ENCODE data around the gene BICDL2.
A peak's percentile ranks its signal among the peaks of the same experiment; 100 is the strongest.

The BICDL2 gene

DNA sequence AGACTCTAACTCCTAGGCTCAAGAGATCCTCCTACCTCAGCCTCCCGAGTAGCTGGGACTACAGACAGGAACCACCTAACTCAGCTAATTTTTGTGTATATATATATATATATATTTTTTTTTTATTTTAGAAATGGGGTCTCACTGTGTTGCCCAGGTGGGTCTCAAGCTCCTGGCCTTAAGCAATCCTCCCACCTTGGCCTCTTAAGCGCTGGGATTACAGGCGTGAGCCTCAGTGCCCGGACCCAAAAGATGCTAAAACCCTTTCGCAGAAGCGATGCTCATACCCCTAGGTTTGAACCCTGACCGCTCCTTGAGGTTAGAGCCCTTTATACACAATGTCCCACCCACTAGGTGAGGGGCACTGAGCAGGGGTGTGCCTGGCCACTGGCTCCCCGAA is 26.2 kb downstream of the BICDL2 start:
- Histone ChIP-seq H3K27ac (ENCODE audit: low read length) (no peak overlapping the region), H3K36me3 (ENCODE audit: insufficient read depth, low read depth, low read length) (peaks cover 13% of the 10 kb centered on the region), H3K9me3 (ENCODE audit: insufficient read depth, low read depth, low read length) (no peaks in the 10 kb centered on the region), H3K4me1 (ENCODE audit: insufficient read depth, low read length) (peaks cover 45% of the 10 kb centered on the region), H3K27me3 (ENCODE audit: insufficient read depth, low read length) (peaks cover 39% of the 10 kb centered on the region), H3K4me3 (ENCODE audit: low read length) (no peak overlapping the region), H3K9ac (ENCODE audit: low read depth, low read length) (peak overlapping the region; percentile 83; the same call in 1 of the 2 replicates)

- Histone ChIP-seq H3K9ac (ENCODE audit: low read depth, low read length) (peak overlapping the region; percentile 83), H3K27me3 (ENCODE audit: insufficient read depth, low read length) (peaks cover 42% of the 10 kb centered on the region), H3K4me1 (ENCODE audit: insufficient read depth, low read length) (peaks cover 42% of the 10 kb centered on the region)
These were observed 27.0 kb downstream of the BICDL2 start for GRCh38 chr16:3009568-3010390.

GRCh38 chr16:3008690-3009037 is 28.1 kb downstream of the BICDL2 start:
- Histone ChIP-seq H3K4me3 (ENCODE audit: low read length) (peak overlapping the region; percentile 63), H3K36me3 (ENCODE audit: insufficient read depth, low read depth, low read length) (no peaks in the 10 kb centered on the region), H3K27me3 (ENCODE audit: insufficient read depth, low read length) (peaks cover 39% of the 10 kb centered on the region), H3K27ac (ENCODE audit: low read length) (peak overlapping the region; percentile 94), H3K9me3 (ENCODE audit: insufficient read depth, low read depth, low read length) (no peaks in the 10 kb centered on the region), H3K4me1 (ENCODE audit: insufficient read depth, low read length) (peaks cover 37% of the 10 kb centered on the region), H3K9ac (ENCODE audit: low read depth, low read length) (peak overlapping the region; percentile 83)

More at GRCh38 chr16:3009568-3010390, 27.0 kb downstream of the BICDL2 start:
- H3K4me3 ChIP-seq (ENCODE audit: low read length), result peak overlapping the region; percentile 63; the same call in 1 of the 2 replicates
- H3K9me3 ChIP-seq (ENCODE audit: insufficient read depth, low read depth, low read length), result no peaks in the 10 kb centered on the region
- peak overlapping the region; percentile 94 for H3K27ac ChIP-seq (ENCODE audit: low read length)
- H3K36me3 ChIP-seq (ENCODE audit: insufficient read depth, low read depth, low read length), result peaks cover 6% of the 10 kb centered on the region

DNA sequence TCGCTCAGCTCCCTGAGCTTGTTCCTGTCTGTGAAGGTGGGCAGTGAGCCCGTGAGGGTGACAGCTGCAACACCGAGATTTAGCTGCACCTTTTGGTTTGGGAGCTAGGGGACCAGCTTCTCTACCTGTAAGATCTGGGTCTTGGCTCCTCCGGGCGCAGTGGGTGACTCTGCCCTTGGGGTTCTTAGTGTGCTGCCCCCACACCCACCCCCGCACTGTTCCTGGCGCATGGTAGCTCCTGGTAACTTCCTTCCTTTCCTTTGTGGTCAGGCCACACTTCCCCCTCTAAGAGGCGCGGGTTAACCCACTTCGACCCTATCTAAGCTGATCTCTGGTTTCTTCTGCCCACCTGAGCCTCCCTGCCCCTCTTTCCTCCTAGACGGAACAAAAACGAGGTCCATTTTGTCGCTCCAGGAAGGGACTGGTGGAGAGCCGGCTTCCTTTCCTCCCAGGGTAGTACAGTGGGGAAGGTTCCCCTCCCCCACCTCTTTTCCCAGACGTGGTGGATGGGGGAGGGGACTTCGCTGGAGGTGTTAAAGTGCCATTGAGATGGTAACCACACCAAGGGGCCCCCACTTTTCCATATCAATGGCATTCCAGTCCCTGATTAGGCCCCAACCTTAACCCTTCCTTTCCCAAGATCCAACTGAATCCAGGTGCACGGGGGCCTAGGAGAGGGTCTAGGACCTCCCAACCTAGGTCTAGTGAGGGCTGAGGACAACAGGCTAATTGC is 28.6 kb downstream of the BICDL2 start:
- no peaks in the 10 kb centered on the region for H3K36me3 ChIP-seq (ENCODE audit: insufficient read depth, low read depth, low read length)
- H3K4me3 ChIP-seq (ENCODE audit: low read length), result peak overlapping the region; percentile 63
- peak overlapping the region; percentile 92 for H3K9ac ChIP-seq (ENCODE audit: low read depth, low read length)
- peaks cover 34% of the 10 kb centered on the region for H3K4me1 ChIP-seq (ENCODE audit: insufficient read depth, low read length)
- peaks cover 34% of the 10 kb centered on the region for H3K27me3 ChIP-seq (ENCODE audit: insufficient read depth, low read length)
- H3K9me3 ChIP-seq (ENCODE audit: insufficient read depth, low read depth, low read length), result no peaks in the 10 kb centered on the region
- peak overlapping the region; percentile 94 for H3K27ac ChIP-seq (ENCODE audit: low read length)

DNA sequence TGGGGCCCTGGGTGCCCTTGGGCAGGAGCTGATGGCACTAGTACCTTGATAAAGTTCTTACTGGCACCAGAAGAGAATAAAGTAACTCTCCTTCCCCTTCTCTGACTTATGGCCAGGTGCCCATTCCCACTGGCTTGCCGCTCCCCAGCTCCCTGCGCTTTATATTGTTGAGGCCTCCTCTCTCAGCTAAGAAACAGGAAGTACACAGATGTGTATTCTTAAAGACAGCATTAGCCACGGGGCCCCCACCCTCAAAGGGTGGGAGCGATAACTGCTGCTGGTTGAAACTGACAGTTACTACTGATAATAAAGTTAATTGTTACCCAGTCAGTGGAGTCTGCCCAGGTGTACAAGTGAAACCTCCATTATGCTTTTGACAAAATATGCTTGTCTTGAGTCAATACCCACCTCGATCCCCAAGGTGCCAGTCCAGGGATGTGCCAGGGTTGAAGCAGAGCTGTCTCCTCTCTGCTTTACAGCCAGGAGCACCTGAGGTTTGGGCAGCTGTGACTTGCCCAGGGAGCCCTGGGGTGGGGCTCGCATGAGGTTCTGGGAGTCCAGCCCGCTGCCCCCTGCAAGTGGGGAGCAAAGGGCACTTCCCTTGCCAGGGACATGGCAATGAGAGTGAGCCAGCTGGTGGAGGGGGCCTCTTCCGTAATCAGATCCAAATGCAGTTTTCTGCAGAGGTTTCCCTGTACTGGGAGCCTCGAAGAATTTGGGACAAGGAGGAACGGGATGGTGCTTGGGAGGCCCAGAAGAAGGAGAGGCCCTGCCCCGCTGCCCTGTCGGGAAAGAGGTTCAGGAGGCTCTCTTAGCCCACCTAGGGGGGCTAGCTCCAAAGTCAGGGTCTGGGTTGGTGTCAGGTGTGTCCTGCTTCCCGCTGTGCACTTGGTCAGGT is 29.4 kb downstream of the BICDL2 start:
- peak overlapping the region; percentile 86 for H3K27ac ChIP-seq (ENCODE audit: low read length)

GRCh38 chr16:3004781-3005284 is 31.9 kb downstream of the BICDL2 start:
- Histone ChIP-seq H3K9ac (ENCODE audit: low read depth, low read length) (no peak overlapping the region), H3K9me3 (ENCODE audit: insufficient read depth, low read depth, low read length) (no peaks in the 10 kb centered on the region), H3K27me3 (ENCODE audit: insufficient read depth, low read length) (peaks cover 15% of the 10 kb centered on the region; the same call in 1 of the 2 replicates), H3K4me3 (ENCODE audit: low read length) (peak overlapping the region; percentile 65), H3K36me3 (ENCODE audit: insufficient read depth, low read depth, low read length) (no peaks in the 10 kb centered on the region), H3K4me1 (ENCODE audit: insufficient read depth, low read length) (peaks cover 28% of the 10 kb centered on the region), H3K27ac (ENCODE audit: low read length) (no peak overlapping the region)

More for the DNA sequence above, 29.4 kb downstream of the BICDL2 start:
- H3K27me3 ChIP-seq (ENCODE audit: insufficient read depth, low read length), result peaks cover 25% of the 10 kb centered on the region
- H3K4me1 ChIP-seq (ENCODE audit: insufficient read depth, low read length), result peaks cover 31% of the 10 kb centered on the region
- no peaks in the 10 kb centered on the region for H3K36me3 ChIP-seq (ENCODE audit: insufficient read depth, low read depth, low read length)
- peak overlapping the region; percentile 63 for H3K4me3 ChIP-seq (ENCODE audit: low read length)
- no peaks in the 10 kb centered on the region for H3K9me3 ChIP-seq (ENCODE audit: insufficient read depth, low read depth, low read length)
- H3K9ac ChIP-seq (ENCODE audit: low read depth, low read length), result peak overlapping the region; percentile 92

DNA sequence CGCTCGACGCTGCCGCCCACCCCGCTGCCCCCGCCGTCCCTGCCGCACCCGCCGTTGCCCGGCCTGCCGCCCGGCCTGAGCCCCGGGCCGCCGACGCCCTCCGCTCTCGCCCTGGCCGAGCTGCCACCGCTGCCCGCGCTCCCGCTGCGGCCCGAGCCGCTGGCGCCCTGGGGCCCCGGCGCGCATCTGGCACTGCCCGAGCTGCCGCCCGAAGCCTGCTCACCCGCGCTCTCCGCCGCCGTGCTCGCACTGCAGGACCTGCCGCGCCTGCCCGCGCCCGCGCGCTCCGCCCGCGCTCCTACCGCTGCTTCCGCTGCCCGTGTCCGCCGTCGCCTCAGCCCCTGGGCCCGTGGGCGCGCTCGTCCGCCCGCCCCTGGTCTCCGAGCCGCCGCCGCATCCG is 32.4 kb downstream of the BICDL2 start:
- no peak overlapping the region for H3K4me3 ChIP-seq (ENCODE audit: low read length)
- H3K27ac ChIP-seq (ENCODE audit: low read length), result no peak overlapping the region
- H3K9me3 ChIP-seq (ENCODE audit: insufficient read depth, low read depth, low read length), result no peaks in the 10 kb centered on the region
- H3K9ac ChIP-seq (ENCODE audit: low read depth, low read length), result no peak overlapping the region
- H3K36me3 ChIP-seq (ENCODE audit: insufficient read depth, low read depth, low read length), result no peaks in the 10 kb centered on the region
- peaks cover 15% of the 10 kb centered on the region; the same call in 1 of the 2 replicates for H3K27me3 ChIP-seq (ENCODE audit: insufficient read depth, low read length)
- peaks cover 28% of the 10 kb centered on the region for H3K4me1 ChIP-seq (ENCODE audit: insufficient read depth, low read length)

GRCh38 chr16:3003582-3004270 is 33.0 kb downstream of the BICDL2 start:
- Histone ChIP-seq H3K9me3 (ENCODE audit: insufficient read depth, low read depth, low read length) (no peaks in the 10 kb centered on the region), H3K36me3 (ENCODE audit: insufficient read depth, low read depth, low read length) (no peaks in the 10 kb centered on the region), H3K27ac (ENCODE audit: low read length) (no peak overlapping the region), H3K27me3 (ENCODE audit: insufficient read depth, low read length) (peaks cover 15% of the 10 kb centered on the region; the same call in 1 of the 2 replicates), H3K4me3 (ENCODE audit: low read length) (no peak overlapping the region), H3K4me1 (ENCODE audit: insufficient read depth, low read length) (peaks cover 23% of the 10 kb centered on the region), H3K9ac (ENCODE audit: low read depth, low read length) (no peak overlapping the region)

GRCh38 chr16:3001316-3001715 is 35.4 kb downstream of the BICDL2 start:
- Histone ChIP-seq H3K27ac (ENCODE audit: low read length) (no peak overlapping the region), H3K4me3 (ENCODE audit: low read length) (no peak overlapping the region), H3K9me3 (ENCODE audit: insufficient read depth, low read depth, low read length) (no peaks in the 10 kb centered on the region), H3K27me3 (ENCODE audit: insufficient read depth, low read length) (peaks cover 4% of the 10 kb centered on the region; the same call in 1 of the 2 replicates), H3K4me1 (ENCODE audit: insufficient read depth, low read length) (peaks cover 5% of the 10 kb centered on the region; the same call in 1 of the 2 replicates), H3K36me3 (ENCODE audit: insufficient read depth, low read depth, low read length) (no peaks in the 10 kb centered on the region), H3K9ac (ENCODE audit: low read depth, low read length) (no peak overlapping the region)

GRCh38 chr16:3000540-3000939 is 36.2 kb downstream of the BICDL2 start:
- no peaks in the 10 kb centered on the region for H3K4me1 ChIP-seq (ENCODE audit: insufficient read depth, low read length)
- no peak overlapping the region for H3K4me3 ChIP-seq (ENCODE audit: low read length)

More at GRCh38 chr16:3000540-3000939, 36.2 kb downstream of the BICDL2 start:
- Histone ChIP-seq H3K9me3 (ENCODE audit: insufficient read depth, low read depth, low read length) (no peaks in the 10 kb centered on the region), H3K27me3 (ENCODE audit: insufficient read depth, low read length) (peaks cover 4% of the 10 kb centered on the region; the same call in 1 of the 2 replicates), H3K9ac (ENCODE audit: low read depth, low read length) (no peak overlapping the region), H3K36me3 (ENCODE audit: insufficient read depth, low read depth, low read length) (no peaks in the 10 kb centered on the region), H3K27ac (ENCODE audit: low read length) (no peak overlapping the region)

Measured in iPS-20b (cell line).